Tibial nerve (tissue), 4 donors: Measurements from ENCODE around the gene NOTCH1. TPM values are rescaled to one million over a fixed set of nuclear protein-coding genes. Genes with fewer than 3 reads are reported as not detected.

Source experiments
- DNase-seq, 2 donors: peaks; one replicate each; pipeline ENCODE4 v3.0.0-alpha.2; 2019; ENCODE audit warnings: low spot score in 2 of 2
- H3K27ac ChIP-seq, 4 donors: fragments of 200-600 bp; sonication (generic) in 3 of 4; one replicate each; pipeline ENCODE4 v1.5.1; 2017 to 2019; ENCODE audit warnings: mild to moderate bottlenecking in 1 of 4
- H3K27me3 ChIP-seq, 2 donors: fragments of 200-600 bp; sonication (generic) in 1 of 2; one replicate each; pipeline versions ENCODE4 v1.5.1 to v1.6.0; 2017 to 2019
- H3K36me3 ChIP-seq, 3 donors: fragments of 200-600 bp; sonication (generic); one replicate each; pipeline ENCODE4 v1.5.1; 2018 to 2019
- H3K4me1 ChIP-seq, 4 donors: fragments of 200-600 bp; sonication (generic) in 3 of 4; one replicate each; pipeline ENCODE4 v1.5.1; 2017 to 2019
- H3K4me3 ChIP-seq, 4 donors: fragments of 200-600 bp; sonication (generic) in 3 of 4; one replicate each; pipeline ENCODE4 v1.5.1; 2017 to 2019; ENCODE audit warnings: mild to moderate bottlenecking in 1 of 4, moderate library complexity in 1 of 4
- H3K9me3 ChIP-seq, 4 donors: fragments of 200-600 bp; sonication (generic) in 3 of 4; one replicate each; pipeline ENCODE4 v1.5.1; 2017 to 2019
- EP300 ChIP-seq, 2 donors: sonication (generic); formaldehyde crosslinking; IDR thresholded peaks; one replicate each; pipeline ENCODE4 v1.6.1; 2017; ENCODE audit warnings: antibody characterized with exemption in 2 of 2, mild to moderate bottlenecking in 1 of 2
- POLR2A ChIP-seq, 2 donors: fragments of 450-650 bp; IDR thresholded peaks; one replicate each; pipeline ENCODE4 v1.6.1; 2017; ENCODE audit warnings: antibody characterized with exemption in 2 of 2, mild to moderate bottlenecking in 2 of 2, moderate library complexity in 2 of 2
- WGBS, 2 donors: methylation state at CpG; one replicate each; pipeline ENCODE4 v1.1.5; 2018; 5-methylcytosine and 5-hydroxymethylcytosine counted together
- total RNA-seq, 4 donors: library from RNA; depleted of rRNA; stranded (reverse); fragments of >200 nt; gene quantifications; one replicate each; pipeline ENCODE4 v1.1.0, GENCODE V29; 2016
- TF ChIP-seq, protein P1 (sequence below), 5 experiments: fragments of 200-600 bp in 3 of 5; fragments of 450-650 bp in 2 of 5; sonication (generic) in 3 of 5; IDR thresholded peaks; one replicate each; pipeline ENCODE4 v1.5.1; 2016 to 2019; ENCODE audit warnings: antibody characterized with exemption in 5 of 5, mild to moderate bottlenecking in 3 of 5, moderate library complexity in 2 of 5

NOTCH1 gene
- total RNA-seq, 4 donors from 2014 or later = 29.3 to 65.4 (median 41.5) TPM

DNA sequence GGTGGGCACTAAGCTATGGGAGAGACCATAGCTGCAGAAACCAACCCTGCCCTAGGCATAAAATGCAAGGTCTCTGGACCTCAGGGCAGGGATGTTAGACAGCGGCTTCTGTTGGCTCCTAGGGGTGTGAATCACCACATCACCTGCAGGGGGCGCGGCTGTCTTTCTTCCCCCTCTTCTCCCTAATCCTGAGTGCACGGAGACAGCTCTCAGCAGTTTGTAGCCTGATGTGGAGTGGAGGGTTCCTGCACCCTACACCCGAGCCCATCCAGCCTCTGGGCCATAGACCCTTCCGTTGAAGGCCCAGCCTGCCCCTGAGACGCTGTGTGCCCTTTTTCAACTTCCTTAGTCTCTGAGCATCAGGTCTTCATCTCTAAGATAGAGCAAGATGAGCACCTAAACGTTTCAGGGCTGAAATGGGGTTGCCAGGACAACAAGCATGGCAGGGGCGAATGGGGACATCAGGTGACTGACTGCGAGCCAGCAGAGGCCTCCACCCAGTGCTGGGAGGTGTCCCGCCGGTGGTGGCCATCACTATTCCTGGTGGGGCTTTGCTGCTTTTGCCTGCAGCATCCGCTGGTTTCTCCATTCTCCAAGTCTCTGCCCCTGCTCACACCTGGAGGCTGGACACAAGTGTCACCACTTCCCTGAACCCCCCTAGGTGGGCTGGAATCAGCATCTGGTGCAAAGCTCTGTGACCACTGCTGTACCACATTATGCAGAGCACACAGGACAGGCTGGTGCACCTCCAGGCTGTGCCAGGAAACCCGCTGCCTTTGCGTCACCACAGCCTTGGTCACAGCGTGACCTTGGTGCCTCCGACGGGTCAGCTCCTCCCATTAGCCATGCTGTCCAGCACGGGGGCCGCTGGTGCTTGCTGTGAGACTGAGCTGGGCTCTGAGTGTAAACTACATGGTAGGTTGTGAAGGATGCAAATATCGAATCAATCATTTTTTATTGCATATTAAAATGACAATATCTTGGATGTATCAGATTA lies 60.5 kb downstream of the NOTCH1 start:
- TF ChIP-seq, protein P1, sequence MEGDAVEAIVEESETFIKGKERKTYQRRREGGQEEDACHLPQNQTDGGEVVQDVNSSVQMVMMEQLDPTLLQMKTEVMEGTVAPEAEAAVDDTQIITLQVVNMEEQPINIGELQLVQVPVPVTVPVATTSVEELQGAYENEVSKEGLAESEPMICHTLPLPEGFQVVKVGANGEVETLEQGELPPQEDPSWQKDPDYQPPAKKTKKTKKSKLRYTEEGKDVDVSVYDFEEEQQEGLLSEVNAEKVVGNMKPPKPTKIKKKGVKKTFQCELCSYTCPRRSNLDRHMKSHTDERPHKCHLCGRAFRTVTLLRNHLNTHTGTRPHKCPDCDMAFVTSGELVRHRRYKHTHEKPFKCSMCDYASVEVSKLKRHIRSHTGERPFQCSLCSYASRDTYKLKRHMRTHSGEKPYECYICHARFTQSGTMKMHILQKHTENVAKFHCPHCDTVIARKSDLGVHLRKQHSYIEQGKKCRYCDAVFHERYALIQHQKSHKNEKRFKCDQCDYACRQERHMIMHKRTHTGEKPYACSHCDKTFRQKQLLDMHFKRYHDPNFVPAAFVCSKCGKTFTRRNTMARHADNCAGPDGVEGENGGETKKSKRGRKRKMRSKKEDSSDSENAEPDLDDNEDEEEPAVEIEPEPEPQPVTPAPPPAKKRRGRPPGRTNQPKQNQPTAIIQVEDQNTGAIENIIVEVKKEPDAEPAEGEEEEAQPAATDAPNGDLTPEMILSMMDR (IDR thresholded peaks at IDR 0.05) = peak; percentile 83 to 91 (median 85)
- TF ChIP-seq POLR2A (IDR thresholded peaks at IDR 0.05) = no peak
- TF ChIP-seq EP300 (IDR thresholded peaks at IDR 0.05) = no peak
- 35 to 51% methylated on average over 16 to 21 of the region's 21 CpGs for WGBS, 2 donors
- Histone ChIP-seq H3K4me3 (no peak overlapping the region), H3K4me1 (peaks cover 0 to 47% (median 27%) of the 10 kb centered on the region in 4 donors), H3K9me3 (no peaks in the 10 kb centered on the region), H3K27ac (no peak overlapping the region), H3K36me3 (no peaks in the 10 kb centered on the region), H3K27me3 (no peaks in the 10 kb centered on the region)
- DNase-seq = peak; percentile 74 to 86

DNA sequence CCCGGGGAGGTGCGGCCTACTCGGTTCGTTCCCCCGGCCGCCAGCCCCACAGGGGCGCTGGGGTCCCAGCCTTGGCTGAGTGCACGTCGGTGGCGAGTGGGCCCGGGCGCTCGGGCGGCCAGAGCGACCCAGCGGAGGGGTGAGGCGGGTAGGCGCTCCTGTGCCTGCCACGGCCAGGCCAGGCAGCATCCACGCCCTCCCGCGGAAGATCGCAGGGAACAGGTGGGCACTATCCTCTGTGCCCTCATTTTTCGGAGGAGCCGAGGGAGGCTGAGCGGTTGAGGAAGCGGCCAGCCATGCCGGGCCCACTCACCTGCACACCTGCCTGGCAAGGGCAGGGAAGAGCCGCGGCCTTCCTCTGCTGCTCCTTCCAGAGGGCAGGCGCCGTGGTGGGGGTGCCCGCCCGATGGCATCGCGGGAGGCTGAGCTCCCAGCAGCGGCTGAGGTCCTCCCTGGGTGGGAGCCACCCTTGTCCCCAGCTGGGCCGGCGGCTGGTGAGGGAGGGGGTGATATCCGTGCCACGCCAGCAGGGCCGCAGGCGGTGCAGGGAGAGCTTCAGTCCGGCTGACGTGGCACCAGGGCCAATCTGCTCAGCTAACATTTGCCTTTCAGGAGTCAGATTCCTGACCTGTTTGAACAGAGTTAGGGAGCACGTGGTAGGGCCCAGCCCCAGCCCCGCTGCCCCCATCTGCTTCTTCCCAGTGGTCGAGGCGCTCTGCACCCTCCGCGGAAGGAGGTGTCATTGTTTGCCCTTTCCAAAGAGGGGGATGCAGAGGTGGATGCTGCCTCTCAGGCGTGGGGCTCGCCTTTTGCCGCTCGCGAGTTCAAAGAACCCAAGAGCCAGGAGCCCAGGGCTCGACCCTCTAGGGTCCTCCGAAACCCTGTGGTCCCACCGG lies 61.4 kb downstream of the NOTCH1 start:
- Histone ChIP-seq H3K36me3 (peaks cover 0 to 6% (median 1%) of the 10 kb centered on the region in 3 donors), H3K27me3 (no peaks in the 10 kb centered on the region), H3K27ac (peak overlapping the region; percentile 99 to 100 (median 100)), H3K4me1 (peaks cover 0 to 52% (median 27%) of the 10 kb centered on the region in 4 donors), H3K9me3 (no peaks in the 10 kb centered on the region), H3K4me3 (peak overlapping the region; percentile 46 to 99 (median 76))
- 35 to 51% methylated on average over 36 to 43 of the region's 59 CpGs for WGBS, 2 donors
- no peak for DNase-seq
- TF ChIP-seq, protein P1 (IDR thresholded peaks at IDR 0.05) = no peak
- TF ChIP-seq EP300 (IDR thresholded peaks at IDR 0.05) (no peak), POLR2A (IDR thresholded peaks at IDR 0.05) (no peak)

DNA sequence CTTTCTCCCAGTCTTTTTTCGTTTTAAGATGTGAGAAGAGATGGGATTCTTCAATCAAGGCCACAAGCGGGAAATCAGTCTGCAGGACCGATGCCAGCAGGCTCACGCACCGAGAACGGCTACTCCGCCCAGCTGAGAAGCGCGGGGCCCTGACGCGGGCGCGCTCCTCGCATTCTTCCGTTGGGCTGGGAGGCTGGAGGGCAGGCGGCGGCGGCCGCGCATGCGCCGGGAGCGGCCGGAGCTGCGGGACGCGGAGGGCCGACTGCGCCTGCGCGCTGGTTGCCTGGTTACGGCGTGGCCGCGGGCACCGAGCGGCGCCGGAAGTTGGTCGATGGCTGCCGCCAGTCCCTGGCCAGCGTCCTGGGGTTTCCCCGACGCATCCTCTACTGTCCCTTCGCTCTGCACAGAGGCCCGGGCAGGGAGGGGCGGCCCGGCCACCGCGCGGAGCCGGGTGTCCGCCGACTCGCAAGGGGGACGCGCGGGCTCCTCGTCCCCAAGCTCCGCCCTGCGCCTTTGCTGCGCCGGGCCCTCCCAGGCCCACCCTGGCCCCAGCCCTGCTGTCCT lies 62.2 kb downstream of the NOTCH1 start:
- Histone ChIP-seq H3K27ac (peak overlapping the region; percentile 99 to 100 (median 100)), H3K4me3 (peak overlapping the region; percentile 46 to 99 (median 76)), H3K9me3 (no peaks in the 10 kb centered on the region), H3K36me3 (peaks cover 0 to 9% (median 3%) of the 10 kb centered on the region in 3 donors), H3K27me3 (no peaks in the 10 kb centered on the region), H3K4me1 (peaks cover 0 to 53% (median 27%) of the 10 kb centered on the region in 4 donors)
- DNase-seq = peak; percentile 66 to 74
- WGBS, 2 donors = 0 to 1% methylated on average over 27 to 56 of the region's 63 CpGs
- TF ChIP-seq, protein P1 (IDR thresholded peaks at IDR 0.05) = peak in 2 of 5 experiments; percentile 31
- TF ChIP-seq EP300 (IDR thresholded peaks at IDR 0.05) = peak; percentile 36 to 79
- peak in 1 of 2 donors; percentile 70 for TF ChIP-seq POLR2A (IDR thresholded peaks at IDR 0.05)

DNA sequence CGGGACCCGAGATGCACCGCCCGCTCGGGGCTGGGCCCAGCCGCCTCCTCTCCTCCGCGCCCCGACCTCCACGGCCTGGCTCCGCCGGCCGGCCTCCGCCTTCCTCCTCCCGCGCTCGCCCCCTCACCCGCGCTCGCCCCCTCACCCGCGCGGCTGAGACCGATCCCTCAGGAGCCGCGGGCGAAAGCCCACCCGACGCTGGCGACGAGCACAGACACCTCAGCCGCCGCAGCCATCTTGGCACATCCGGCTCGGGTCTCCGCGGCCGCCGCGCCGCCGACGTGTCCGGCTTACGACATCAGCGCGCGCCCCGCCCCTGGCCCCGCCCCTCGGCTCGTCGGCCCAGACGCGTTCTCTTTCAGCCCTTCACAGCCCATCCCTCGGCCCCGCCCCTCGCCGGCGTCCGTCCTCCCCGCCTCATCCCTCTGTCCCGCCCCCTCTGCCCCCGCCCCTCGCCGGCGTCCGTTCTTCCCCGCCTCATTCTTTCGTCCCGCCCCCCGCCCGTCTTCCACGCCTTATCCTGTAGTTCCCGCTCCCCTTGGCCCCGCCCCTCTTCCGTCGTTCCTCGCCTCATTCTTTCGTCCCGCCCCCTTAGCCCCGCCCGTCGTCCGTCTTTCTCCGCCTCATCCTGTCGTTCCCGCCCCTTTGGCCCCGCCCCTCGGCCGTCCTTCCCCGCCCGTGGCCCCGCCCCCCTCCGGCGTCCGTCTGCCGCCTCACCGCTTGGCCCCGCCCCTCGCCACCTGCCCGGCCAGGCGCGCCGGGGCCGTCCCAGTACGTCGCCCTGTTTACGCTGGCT lies 62.9 kb downstream of the NOTCH1 start, which contains the start of gene SEC16A:
SEC16A (minus strand) TSS at position 248 of the 796 bp plus-strand sequence. CDS start 5,425 bp downstream, outside the sequence.
- DNase-seq = peak; percentile 99
- Histone ChIP-seq H3K36me3 (peaks cover 0 to 11% (median 3%) of the 10 kb centered on the region in 3 donors), H3K27me3 (no peaks in the 10 kb centered on the region), H3K4me1 (peaks cover 0 to 47% (median 27%) of the 10 kb centered on the region in 4 donors), H3K27ac (peak within 1 kb of the TSS; percentile 99 to 100 (median 100)), H3K4me3 (peak within 1 kb of the TSS; percentile 52 to 99 (median 84)), H3K9me3 (no peaks in the 10 kb centered on the region)
- 0 to 2% methylated on average over 58 to 63 of the region's 109 CpGs for WGBS, 2 donors
- TF ChIP-seq, protein P1 (IDR thresholded peaks at IDR 0.05) = peak in 1 of 5 experiments; percentile 27
- peak; percentile 49 to 91 for TF ChIP-seq POLR2A (IDR thresholded peaks at IDR 0.05)
- peak in 1 of 2 donors; percentile 94 for TF ChIP-seq EP300 (IDR thresholded peaks at IDR 0.05)
